Superior temporal gyrus (tissue), 1 donor: Measurements from ENCODE around the gene HSFX4.
"Not testable (repeated sequence)": the region's sequence is repeated elsewhere in the genome, so short reads cannot be mapped to it uniquely, and the experiment has no call there.

Source experiments
- DNase-seq: peaks from one replicate; pipeline ENCODE4 v3.0.0-alpha.2; 2016; ENCODE audit errors: extremely low spot score

HSFX4 gene, protein sequence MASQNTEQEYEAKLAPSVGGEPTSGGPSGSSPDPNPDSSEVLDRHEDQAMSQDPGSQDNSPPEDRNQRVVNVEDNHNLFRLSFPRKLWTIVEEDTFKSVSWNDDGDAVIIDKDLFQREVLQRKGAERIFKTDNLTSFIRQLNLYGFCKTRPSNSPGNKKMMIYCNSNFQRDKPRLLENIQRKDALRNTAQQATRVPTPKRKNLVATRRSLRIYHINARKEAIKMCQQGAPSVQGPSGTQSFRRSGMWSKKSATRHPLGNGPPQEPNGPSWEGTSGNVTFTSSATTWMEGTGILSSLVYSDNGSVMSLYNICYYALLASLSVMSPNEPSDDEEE

DNA sequence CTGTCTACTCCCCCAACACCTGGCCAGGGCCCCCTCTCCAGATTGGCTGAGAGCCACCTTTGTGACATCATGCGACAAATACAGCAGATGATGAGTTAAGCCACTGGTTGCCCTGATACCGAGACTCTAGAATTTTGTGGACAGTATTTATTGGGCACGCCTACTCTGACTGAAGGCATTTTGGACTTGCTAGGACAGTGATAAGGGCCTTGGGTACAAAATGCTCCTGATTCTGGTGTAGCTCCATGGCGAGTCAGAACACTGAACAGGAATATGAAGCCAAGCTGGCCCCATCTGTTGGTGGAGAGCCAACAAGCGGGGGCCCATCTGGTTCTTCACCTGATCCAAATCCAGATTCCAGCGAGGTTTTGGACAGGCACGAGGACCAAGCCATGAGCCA lies at the start of gene HSFX4:
TSS of gene HSFX4 (plus strand) at position 174 of the 400 bp plus-strand sequence. CDS start at position 246, 72 bp downstream.
- DNase-seq: not testable (repeated sequence)

DNA sequence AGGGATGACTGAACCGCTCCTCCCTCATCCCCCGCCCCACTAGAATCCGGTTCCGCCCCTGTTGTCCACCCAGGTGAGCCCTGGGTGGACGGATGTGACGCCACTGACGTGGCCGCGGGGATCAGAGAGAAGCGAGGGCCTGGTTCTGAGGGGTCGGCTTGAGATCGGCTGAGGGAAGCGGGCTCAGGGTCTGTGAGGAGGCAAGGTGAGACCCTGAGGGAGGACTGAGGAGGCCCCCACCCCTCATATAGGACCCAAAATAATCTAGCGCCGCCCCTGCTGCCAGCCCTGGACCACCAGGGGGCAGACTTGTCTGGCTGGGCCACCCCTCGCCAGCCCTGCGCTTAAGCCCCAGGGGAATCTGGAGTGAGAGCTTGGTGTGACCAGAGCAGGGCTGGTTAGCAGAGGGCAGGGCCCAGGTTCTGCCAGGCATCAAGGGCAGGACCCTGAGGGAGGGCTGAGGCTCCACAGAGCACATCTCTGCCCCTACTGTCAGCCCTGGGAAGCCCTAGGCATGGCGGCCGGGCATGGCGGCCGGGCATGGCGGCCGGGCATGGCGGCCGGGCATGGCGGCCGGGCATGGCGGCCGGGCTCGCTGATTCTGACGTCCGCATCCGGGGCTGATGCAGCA lies 48.2 kb upstream of the HSFX4 start, which contains the start of gene MAGEA8:
TSS of gene MAGEA8 (plus strand) at position 103 of the 631 bp plus-strand sequence. CDS start 3,090 bp downstream, outside the sequence.
- DNase-seq: no peak

DNA sequence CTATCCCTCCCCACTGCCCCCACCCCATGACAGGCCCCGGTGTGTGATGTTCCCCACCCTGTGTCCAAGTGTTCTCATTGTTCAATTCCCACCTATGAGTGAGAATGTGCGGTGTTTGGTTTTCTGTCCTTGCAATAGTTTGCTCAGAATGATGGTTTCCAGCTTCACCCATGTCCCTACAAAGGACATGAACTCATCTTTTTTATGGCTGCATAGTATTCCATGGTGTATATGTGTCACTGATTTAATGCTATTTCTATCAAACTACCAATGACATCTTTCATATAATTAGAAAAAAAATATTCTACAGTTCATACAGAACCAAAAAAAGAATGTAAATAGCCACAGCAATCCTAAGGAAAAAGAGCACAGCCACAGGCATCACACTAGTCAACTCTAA lies 38.5 kb upstream of the HSFX4 start:
- not testable (repeated sequence) for DNase-seq

DNA sequence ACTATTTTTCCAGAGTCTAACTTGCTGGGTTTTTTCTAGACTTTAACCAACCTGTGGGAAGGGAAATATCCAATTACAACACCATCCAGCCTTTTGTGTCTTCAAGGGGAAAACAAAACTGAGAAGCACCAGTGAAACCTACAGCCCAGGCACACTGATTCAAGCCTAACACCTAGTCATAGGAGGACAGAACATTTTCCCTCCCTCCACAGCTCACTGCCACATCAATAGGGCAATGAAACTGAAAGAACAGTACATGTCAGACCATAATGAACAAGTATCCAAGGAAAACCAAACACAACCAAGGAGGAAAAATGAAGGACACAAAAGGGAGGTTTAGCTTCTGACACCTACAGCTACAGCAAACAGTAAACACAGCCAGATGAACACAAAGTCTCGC lies 30.8 kb upstream of the HSFX4 start:
- no peak for DNase-seq

DNA sequence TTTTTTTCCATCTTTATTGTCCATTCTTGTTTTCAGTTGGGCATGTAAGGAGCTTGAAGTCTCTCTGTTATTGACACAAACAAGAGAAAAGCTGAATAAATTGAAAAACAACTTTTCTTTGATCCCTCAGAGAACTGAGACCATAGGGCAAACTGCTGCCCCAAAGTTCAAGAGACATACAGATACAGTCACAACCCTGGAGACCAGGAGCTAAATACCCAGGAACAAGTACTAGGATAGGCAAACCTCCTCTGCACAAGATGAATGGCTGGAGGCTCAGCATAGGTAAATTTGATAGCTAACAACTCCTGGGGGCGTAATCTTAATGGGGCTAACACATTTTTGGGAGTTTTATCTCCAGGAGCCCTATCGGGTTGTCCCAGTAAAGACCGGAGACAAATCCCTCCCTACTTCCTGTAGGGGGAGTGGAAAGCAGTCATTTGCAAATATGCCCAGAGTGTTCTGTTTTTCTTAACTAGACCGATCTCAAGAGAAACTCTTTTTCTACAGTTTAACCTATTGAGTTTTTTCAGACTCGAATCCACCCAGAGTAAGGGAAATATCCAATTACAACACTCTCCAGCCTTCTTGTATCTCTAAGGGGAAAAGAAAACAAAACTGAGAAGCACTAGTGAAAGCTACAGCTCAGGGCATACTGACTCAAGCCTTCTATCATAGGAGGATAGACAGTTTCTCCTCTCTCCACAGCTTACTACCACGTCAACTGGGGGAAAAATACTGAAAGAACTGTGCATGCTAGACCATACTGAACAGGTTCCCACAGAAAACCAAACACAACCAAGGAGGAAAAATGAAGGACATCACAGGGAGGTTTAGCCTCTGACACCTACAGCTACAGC lies 25.3 kb upstream of the HSFX4 start:
- no peak for DNase-seq

DNA sequence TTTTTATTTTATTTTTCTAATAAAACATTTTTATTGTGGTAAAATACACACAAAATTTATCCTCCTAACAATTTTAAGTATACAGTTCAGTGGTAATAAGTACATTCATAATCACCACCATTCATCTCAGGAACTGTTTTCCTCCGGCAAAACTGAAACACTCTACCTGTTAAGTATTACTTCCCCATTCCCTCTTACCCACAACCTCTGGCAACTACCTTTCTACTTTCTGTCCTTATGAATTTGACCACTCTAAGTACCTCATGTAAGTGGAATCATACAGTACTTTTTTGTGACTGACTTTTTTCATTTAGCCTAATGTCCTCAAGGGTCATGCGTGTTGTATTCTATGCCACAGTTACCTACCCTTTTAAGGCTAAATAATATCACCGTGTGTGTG lies 21.1 kb upstream of the HSFX4 start:
- no peak for DNase-seq

DNA sequence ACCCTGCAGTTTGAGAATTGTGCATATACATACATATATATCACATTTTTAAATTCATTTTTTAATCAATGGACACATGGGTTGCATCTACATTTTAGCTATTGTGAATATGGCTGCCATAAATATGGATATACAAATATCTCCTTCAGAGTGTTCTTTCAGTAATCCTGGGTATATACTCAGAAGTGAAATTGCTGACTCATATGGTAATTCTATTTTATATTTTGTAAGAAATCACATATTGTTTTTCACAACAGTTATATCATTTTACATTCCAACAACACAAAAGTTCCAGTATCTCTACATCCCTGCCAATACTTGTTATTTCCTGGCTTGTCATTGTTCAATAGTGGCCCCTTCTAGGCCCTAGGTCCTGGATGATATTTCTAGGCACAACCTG lies 20.6 kb upstream of the HSFX4 start:
- no peak for DNase-seq

DNA sequence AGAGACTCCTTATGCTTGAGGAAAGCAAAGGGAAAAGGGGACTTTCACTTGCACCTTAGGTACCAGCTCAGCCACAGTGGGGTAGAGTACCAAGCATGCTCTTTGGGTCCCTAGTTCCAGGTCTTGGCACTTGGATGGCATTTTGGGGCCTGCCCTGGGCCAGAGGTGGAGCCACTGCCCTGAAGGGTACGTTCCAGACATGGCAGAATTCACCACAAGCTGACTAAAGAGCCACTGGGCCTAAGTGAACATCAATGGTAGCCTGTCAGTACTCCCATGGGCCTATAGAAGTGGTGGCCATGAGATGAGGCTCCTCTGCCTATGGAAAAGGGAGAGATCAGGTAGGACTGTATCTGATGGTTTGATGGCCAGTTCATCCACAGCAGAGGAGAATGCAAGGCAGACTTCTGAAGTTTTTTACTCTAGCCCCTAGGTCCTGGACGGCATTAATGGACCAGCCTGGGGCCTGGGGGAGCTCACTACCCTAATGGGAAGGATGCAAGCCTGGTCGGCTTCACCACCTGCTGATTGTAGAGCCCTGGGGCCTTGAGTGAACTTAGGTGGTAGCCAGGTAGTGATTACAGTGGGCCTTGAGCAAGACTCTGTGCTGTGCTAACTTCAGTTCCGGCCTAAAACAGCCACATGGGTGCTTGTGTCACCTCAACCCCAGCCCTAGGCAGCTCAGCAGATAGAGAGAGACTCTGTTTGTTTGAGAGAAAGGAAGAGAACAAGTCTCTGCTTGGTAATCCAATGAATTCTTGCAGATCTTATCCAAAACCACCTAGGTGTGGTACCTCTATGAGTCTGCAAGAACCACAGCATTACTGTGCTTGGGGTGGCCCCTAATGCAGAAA lies 19.8 kb upstream of the HSFX4 start:
- no peak for DNase-seq

DNA sequence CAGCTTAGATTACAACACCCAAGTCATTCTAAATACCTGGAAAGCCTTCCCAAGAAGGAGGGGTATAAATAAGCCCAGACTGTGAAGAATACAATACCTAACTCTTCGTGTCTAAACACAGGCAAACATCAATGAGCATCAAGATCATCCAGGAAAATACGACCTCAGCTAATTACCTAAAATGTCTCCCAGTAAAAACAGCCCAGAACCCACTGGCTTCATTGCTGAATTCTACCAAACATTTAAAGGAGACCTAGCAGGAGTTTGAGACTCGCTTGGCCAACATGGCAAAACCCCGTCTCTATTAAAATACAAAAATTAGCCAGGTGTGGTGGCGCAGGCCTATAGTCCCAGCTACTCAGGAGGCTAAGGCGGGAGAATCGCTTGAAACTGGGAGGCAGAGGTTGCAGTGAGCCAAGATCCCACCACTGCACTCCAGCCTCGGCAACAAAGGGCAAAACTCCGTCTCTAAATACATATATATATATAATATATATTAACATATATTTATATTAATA lies 19.1 kb upstream of the HSFX4 start:
- no peak for DNase-seq

DNA sequence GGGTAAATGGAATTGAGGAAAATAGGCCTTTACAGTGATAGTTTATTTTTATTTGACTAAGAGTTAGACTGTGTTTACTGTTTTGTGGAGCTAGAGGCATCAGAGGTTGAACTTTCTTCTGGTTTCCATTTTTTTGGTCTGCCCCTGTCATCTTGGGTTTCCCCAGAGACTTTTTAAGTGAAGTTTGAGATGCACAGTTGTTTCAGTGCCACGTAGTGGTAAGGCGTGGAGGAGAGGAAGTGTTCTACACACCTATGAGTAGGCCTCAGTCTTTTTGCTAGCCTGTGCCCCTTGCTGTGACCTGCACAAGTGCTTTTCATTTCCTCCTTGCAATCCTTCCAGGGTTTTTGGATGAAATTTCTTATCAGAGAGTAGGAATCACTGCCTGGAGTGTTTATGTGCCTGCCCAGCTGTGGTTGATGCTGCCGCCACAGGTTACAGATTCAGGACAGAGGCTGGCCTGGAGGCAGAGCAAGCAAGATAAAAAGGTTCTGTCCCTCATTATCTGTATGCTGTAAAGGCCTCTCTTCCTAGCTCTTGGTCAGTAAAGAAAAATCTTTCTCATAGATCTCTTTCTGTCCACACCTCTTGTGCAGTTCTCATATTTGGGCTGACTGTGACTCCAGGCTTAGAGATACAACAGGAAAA lies 12.5 kb upstream of the HSFX4 start:
- no peak for DNase-seq

DNA sequence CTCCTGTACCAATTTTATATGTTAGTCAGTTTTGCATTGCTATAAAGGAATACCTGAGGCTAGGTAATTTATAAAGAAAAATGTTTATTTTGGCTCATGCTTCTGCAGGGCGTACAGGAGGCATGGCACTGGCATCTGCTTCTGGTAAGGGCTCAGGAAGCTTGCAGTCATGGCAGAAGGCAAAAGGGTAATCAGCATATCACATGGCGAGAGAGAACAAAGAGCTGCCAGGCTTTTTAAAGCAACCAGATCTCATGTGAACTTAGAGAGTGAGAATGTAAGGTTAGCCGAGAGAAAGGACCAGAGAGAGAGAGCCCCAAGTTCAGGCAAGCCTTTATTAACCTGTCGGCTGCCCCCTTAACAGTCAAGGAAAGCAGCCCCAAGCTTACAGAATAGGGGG lies 5.5 kb upstream of the HSFX4 start:
- not testable (repeated sequence) for DNase-seq

DNA sequence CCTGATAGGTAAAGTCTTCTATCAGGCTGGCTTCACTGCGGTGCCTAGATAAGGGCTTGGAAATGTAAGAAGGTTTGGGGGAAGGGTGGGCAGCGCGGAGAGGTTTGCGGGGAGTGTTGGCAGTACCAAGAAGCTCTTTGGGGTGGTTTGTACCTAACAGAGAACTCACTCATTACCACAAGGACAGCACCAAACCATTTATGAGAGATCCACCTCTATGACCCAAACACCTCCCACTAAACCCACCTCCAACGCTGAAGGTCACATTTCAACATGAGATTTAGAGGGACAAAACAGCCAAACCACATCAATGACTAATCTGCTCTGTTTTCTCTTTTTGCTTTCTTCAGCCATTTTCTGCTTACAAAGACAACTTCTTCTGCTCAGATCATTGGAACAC lies 4.9 kb upstream of the HSFX4 start:
- not testable (repeated sequence) for DNase-seq

DNA sequence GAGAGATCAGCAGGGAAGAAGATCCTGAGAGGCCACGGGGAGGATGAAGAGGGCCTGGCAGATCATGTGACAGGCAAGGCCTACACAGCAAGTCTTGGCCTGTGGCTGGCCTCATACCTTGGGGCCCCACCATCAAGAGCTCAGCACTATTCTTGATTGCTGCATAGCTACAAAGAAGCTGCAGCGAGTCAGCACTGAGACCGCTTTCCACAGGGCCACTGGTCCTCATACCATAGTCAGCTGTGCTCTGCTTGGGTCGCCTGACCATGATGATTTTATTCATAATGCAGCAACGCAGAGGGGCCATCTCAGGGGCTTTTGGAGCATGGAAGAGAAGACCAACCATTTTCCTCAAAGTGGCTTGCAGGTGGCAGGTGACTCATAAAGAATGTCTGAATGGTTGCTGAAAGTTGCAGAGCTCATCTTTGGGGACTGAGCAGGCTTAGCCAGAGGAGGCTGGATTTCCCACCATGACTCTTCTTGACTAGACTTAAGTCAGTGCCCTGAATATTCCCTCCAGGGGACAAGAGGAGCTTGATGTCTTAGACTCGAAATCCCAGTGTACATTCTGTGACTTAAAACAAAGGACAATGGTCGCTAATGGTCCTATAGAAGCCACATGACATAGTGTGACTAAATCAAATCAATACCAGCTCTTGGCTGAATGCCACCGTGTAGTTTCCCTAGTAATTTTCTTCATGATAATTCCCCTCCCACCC lies 2.0 kb upstream of the HSFX4 start:
- DNase-seq: not testable (repeated sequence)

DNA sequence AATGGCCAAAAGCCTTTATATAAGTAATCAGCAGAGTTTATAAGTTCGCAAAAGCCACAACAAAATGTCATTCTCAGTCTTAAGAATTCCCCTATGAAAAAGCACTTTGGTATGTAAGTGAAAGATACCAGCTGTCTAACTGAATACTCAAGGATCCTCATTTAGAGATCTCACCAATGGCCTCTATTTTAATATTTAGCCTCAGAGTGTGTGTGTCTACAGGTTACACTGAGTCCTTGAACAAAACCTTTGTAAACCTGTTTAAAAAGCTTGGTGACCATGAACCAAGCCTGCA lies 1.5 kb upstream of the HSFX4 start:
- DNase-seq: not testable (repeated sequence)

DNA sequence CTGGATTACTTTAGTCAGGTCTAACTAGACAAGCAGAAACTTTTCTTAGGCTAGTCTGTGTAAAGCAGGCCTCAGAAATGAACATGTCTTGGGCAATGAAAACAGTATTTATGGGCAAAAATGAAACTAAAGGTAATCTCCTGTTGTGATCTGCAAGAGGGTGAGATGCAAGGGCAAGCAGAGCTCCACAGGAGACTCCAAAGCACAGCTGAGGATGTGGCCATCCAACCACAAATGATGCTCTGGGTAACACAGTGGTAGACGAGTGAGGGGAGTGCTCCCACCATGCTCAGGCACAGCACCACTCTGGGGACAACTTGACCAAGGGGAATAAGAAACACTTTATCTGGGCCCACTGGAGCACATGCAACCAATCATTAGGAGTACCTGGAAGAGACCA lies 738 bp upstream of the HSFX4 start:
- not testable (repeated sequence) for DNase-seq

DNA sequence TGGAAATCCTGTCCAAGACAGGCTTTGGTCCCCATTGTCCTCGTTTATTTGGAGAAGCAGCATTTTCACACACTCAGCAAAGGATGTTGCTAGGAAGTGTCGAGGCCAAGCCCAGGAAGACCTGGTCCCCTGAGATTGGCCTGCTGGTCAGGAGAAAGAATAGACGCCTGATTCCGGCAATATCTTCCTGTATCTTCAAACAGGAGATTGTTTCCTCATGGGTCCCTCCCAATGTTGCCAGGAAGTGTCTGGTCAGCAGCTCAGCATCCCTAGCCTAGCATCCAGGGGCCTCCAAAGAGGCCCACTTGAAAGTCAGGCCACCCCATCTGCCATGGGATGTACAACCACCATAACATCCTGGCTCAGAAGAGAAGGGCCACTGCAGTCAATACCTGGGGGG lies 2.0 kb downstream of the HSFX4 start:
- not testable (repeated sequence) for DNase-seq

DNA sequence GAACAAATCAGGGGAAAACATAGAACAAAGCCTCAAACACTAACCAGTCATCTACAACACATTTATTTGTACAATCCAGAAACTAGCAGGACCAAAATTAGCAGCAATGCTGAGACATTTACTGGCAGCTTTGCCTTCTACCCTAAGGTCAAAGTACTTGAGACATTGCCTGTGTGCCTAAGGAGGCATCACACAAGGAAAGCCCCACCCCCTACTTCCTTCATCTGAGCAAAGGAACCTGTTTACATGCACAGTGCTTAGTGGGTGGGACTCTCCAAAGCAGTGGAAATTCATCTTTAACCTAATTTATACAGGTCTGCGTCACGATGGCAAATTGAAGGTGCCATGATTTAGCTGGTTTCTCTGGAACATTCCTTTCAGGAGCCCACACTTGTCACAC lies 2.8 kb downstream of the HSFX4 start:
- DNase-seq: not testable (repeated sequence)

DNA sequence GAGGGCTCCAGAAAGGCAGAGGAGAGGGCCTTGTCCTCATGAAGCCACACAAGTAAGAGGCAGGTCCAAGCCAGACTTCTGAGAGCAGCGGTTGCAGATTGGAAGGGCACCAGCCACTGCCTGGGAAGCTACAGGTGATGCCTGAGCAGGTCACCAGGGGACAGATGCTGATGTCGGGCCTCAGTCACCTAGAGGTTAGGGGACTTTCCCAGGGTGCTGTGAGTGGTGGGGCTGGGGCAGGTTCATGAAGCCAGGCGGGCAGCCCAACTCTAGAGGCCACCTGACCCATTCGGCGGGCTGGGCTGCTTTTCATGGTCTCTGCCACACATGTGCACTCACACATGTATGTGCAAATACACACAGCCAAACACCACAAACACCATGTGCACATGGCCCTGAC lies 3.6 kb downstream of the HSFX4 start:
- DNase-seq: not testable (repeated sequence)

DNA sequence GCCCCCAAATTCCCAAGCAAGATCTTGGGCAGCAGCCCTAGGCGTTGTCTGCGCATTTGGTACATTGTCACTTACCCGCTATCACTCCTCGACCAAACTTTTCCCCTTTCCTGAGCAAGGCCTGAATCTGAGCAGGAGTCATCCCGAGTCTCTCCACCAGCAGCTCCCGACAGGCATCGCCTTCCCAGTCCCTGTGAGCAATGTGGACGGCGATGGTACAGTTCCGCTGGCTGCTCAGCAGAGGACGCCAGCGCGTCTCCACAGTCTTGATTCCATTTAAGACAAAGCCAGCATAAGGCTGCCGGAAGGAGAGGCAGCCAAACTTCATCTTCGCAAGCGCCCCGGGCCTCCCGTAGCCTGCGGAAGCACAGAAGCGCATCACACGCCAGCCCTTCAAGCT lies 4.2 kb downstream of the HSFX4 start:
- DNase-seq: not testable (repeated sequence)

DNA sequence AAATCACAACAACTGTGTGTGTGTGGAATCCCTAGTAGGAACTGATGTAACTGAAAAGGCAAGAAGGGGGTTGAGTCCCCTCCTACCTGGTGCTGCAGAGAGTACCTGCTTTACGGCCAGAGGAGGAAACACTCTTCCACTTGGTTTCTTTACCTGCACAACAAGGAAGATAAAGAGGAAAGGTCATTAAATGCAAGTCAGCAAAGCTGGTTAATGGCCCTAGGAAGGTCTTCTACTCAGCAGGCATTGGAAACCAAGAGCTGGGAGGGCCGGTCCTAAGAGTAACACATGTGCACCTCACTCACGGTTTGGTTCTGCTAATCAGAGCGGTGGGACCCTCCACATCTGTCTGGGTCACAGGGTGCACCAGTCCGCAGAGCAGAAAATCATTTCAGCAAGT lies 8.0 kb downstream of the HSFX4 start:
- not testable (repeated sequence) for DNase-seq
